ENCODE data around the gene TUBB4A. TPM values are rescaled to one million over a fixed set of nuclear protein-coding genes. Genes with fewer than 3 reads are reported as not detected.
A peak's percentile ranks its signal among the peaks of the same experiment; 100 is the strongest.

Gene TUBB4A
- total and polyA plus RNA-seq, 10 of the 15 experiments (the other 5 are each of a cell fraction or from before 2014, with no cell fraction given): 0.29 to 22.4 (median 3.8) TPM

- TF ChIP-seq EGR1 (IDR thresholded peaks at IDR 0.05; ENCODE audit: borderline replicate concordance in 1 of 2, low read depth in 2 of 2, low read length in 2 of 2) (peak in 1 of 2 experiments; percentile 47; a peak in 1 of 3 replicates), PRDM15 (CRISPR knock-in tag; IDR thresholded peaks at IDR 0.05) (no peak), SMARCA5 (IDR thresholded peaks at IDR 0.05) (peak; percentile 88), ZBTB4 (CRISPR knock-in tag; IDR thresholded peaks at IDR 0.05) (0 out of 2 replicates have a peak, but pooled peaks have one; percentile 14), YY1 (IDR thresholded peaks at IDR 0.05; ENCODE audit: low read depth, low read length) (peak; percentile 87), POU2F2 (IDR thresholded peaks at IDR 0.05; ENCODE audit: borderline replicate concordance, low read depth, low read length) (peak; percentile 89), ATF3 (IDR thresholded peaks at IDR 0.05; ENCODE audit: borderline replicate concordance, extremely low read depth, low read depth, low read length) (no peak), POLR2AphosphoS5 (IDR thresholded peaks at IDR 0.05; ENCODE audit: low read length) (0 out of 2 replicates have a peak, but pooled peaks have one; percentile 43), BCLAF1 (IDR thresholded peaks at IDR 0.05) (no peak), EP300 (IDR thresholded peaks at IDR 0.05; ENCODE audit: borderline replicate concordance in 1 of 2, control insufficient read depth in 1 of 2, low read depth in 2 of 2, low read length in 2 of 2) (0 out of 4 replicates have a peak, but pooled peaks of 1 of the 2 experiments have one; percentile 13), DPF2 (IDR thresholded peaks at IDR 0.05) (peak; percentile 67), ASH2L (IDR thresholded peaks at IDR 0.05; ENCODE audit: borderline replicate concordance, low read depth) (no peak; the same call in 1 of the 2 replicates), CREM (IDR thresholded peaks at IDR 0.05; ENCODE audit: low read depth) (peak; percentile 63; the same call in 1 of the 2 replicates), IRF5 (IDR thresholded peaks at IDR 0.05; ENCODE audit: borderline replicate concordance) (no peak), IRF4 (IDR thresholded peaks at IDR 0.05; ENCODE audit: low read depth, low read length) (peak; percentile 36), TARDBP (IDR thresholded peaks at IDR 0.05; ENCODE audit: borderline replicate concordance) (peak; percentile 79), TCF12 (IDR thresholded peaks at IDR 0.05; ENCODE audit: low read depth, low read length) (peak; percentile 13; the same call in 1 of the 2 replicates)
These were observed 14.7 kb upstream of the TUBB4A start (continued) for GRCh38 chr19:6516659-6517291.

All from GM12878 (cell line).